Parathyroid adenoma (tissue), 2 donors: ENCODE results near the gene SELE.
"Not testable (repeated sequence)": the region's sequence is repeated elsewhere in the genome, so short reads cannot be mapped to it uniquely, and the experiment has no call there.

Experiments used
- H2AFZ ChIP-seq: fragments of 300-600 bp; sonication (generic); one replicate; pipeline ENCODE4 v1.7.0; 2017; ENCODE audit warnings: antibody characterized with exemption, mild to moderate bottlenecking
- H3K27ac ChIP-seq: fragments of 300-600 bp; sonication (generic); one replicate; pipeline ENCODE4 v1.7.0; 2017
- H3K27me3 ChIP-seq: fragments of 300-600 bp; sonication (generic); one replicate; pipeline ENCODE4 v1.7.0; 2017; ENCODE audit warnings: low read length; ENCODE audit not compliant: control insufficient read depth, insufficient read depth
- H3K36me3 ChIP-seq: fragments of 300-600 bp; sonication (generic); one replicate; pipeline ENCODE4 v1.7.0; 2017; ENCODE audit warnings: low read length; ENCODE audit not compliant: control insufficient read depth, insufficient read depth
- H3K4me1 ChIP-seq: fragments of 300-600 bp; sonication (generic); one replicate; pipeline ENCODE4 v1.7.0; 2017; ENCODE audit warnings: control low read depth
- H3K4me2 ChIP-seq: fragments of 300-600 bp; sonication (generic); one replicate; pipeline ENCODE4 v1.7.0; 2017; ENCODE audit warnings: low read length
- H3K4me3 ChIP-seq: fragments of 300-600 bp; sonication (generic); one replicate; pipeline ENCODE4 v1.7.0; 2017; ENCODE audit warnings: low read depth, low read length
- H3K79me2 ChIP-seq: fragments of 300-600 bp; sonication (generic); one replicate; pipeline ENCODE4 v1.7.0; 2017; ENCODE audit warnings: control low read depth
- H3K9ac ChIP-seq: fragments of 300-600 bp; sonication (generic); one replicate; pipeline ENCODE4 v1.7.0; 2017; ENCODE audit warnings: mild to moderate bottlenecking
- H3K9me3 ChIP-seq: fragments of 300-600 bp; sonication (generic); one replicate; pipeline ENCODE4 v1.7.0; 2017; ENCODE audit warnings: low read length; ENCODE audit not compliant: control insufficient read depth
- TF ChIP-seq, protein P1 (sequence below): fragments of 300-600 bp; sonication (generic); IDR thresholded peaks from one replicate; pipeline ENCODE4 v1.7.0; 2017; ENCODE audit warnings: antibody characterized with exemption, mild to moderate bottlenecking
- donor health status: primary hyperparathyroidism.

The SELE gene

GRCh38 chr1:169726851-169727250, 7.0 kb downstream of the SELE start:
- Histone ChIP-seq H3K27ac (no peak overlapping the region), H3K79me2 (no peaks in the 10 kb centered on the region), H3K4me1 (peaks cover 23% of the 10 kb centered on the region), H3K36me3 (no peaks in the 10 kb centered on the region), H3K27me3 (no peaks in the 10 kb centered on the region), H3K9ac (no peak overlapping the region), H2AFZ (no peak overlapping the region), H3K4me2 (no peak overlapping the region), H3K4me3 (no peak overlapping the region), H3K9me3 (no peaks in the 10 kb centered on the region)
- TF ChIP-seq, protein P1, sequence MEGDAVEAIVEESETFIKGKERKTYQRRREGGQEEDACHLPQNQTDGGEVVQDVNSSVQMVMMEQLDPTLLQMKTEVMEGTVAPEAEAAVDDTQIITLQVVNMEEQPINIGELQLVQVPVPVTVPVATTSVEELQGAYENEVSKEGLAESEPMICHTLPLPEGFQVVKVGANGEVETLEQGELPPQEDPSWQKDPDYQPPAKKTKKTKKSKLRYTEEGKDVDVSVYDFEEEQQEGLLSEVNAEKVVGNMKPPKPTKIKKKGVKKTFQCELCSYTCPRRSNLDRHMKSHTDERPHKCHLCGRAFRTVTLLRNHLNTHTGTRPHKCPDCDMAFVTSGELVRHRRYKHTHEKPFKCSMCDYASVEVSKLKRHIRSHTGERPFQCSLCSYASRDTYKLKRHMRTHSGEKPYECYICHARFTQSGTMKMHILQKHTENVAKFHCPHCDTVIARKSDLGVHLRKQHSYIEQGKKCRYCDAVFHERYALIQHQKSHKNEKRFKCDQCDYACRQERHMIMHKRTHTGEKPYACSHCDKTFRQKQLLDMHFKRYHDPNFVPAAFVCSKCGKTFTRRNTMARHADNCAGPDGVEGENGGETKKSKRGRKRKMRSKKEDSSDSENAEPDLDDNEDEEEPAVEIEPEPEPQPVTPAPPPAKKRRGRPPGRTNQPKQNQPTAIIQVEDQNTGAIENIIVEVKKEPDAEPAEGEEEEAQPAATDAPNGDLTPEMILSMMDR, result no peak

- Histone ChIP-seq H3K4me1 (peaks cover 15% of the 10 kb centered on the region), H3K9ac (no peak overlapping the region), H3K4me3 (no peak overlapping the region), H3K27me3 (no peaks in the 10 kb centered on the region), H3K9me3 (no peaks in the 10 kb centered on the region), H3K36me3 (no peaks in the 10 kb centered on the region), H3K27ac (no peak overlapping the region), H3K4me2 (no peak overlapping the region), H3K79me2 (no peaks in the 10 kb centered on the region), H2AFZ (no peak overlapping the region)
- TF ChIP-seq, protein P1, result no peak
Measured at GRCh38 chr1:169725930-169726329, 7.9 kb downstream of the SELE start.

DNA sequence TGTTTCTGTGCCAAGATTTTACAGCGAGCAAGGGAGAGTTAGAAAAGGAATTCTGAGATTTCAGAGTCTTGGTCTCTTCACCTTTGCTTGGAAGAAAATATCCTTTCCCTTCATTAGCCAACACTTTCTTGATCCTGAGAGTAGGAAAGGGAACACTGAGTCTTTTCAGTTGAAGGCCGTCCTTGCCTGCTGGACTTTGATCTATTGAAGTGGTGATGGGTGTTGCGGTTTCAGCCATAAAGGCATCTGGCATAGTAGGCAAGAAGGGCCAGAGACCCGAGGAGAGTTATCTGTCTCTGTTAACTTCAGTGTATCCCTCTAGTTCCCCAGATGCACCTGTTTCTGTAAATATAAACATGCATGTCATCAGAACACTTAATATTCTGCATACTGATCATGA, 9.7 kb downstream of the SELE start:
- Histone ChIP-seq H3K27ac (peak overlapping the region; percentile 77), H3K4me2 (no peak overlapping the region), H3K4me1 (peaks cover 10% of the 10 kb centered on the region), H3K9me3 (no peaks in the 10 kb centered on the region), H3K36me3 (no peaks in the 10 kb centered on the region), H3K9ac (no peak overlapping the region), H3K4me3 (no peak overlapping the region), H2AFZ (peak overlapping the region; percentile 72), H3K27me3 (no peaks in the 10 kb centered on the region), H3K79me2 (no peaks in the 10 kb centered on the region)
- TF ChIP-seq, protein P1, result no peak

GRCh38 chr1:169723763-169724162, 10.1 kb downstream of the SELE start:
- no peaks in the 10 kb centered on the region for H3K9me3 ChIP-seq
- peaks cover 8% of the 10 kb centered on the region for H3K4me1 ChIP-seq
- TF ChIP-seq, protein P1, result no peak
- no peaks in the 10 kb centered on the region for H3K79me2 ChIP-seq
- H3K4me2 ChIP-seq, result no peak overlapping the region
- no peak overlapping the region for H3K4me3 ChIP-seq
- H3K27me3 ChIP-seq, result no peaks in the 10 kb centered on the region
- H3K27ac ChIP-seq, result peak overlapping the region; percentile 77
- no peak overlapping the region for H3K9ac ChIP-seq
- H2AFZ ChIP-seq, result peak overlapping the region; percentile 72
- H3K36me3 ChIP-seq, result no peaks in the 10 kb centered on the region

DNA sequence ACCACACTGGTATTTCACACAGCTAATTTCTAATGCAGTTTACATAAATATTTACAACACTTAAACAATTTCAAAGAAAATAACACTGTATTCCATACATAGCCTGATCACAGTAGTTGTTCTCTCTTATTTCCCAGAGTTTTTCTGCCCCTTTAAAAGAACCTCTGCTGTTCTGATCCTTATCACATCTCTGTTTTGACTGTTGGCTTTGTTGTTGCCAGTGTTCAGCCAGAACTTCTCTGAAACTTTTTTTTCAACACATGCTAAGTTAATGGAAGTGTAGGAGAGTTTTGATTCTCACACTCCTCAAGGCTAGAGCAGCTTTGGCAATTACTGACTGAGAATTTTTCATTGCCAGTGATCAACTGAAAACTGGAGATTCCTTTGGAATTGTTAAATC, 11.1 kb downstream of the SELE start:
- peak overlapping the region; percentile 42 for H3K4me2 ChIP-seq
- H2AFZ ChIP-seq, result peak overlapping the region; percentile 46
- H3K9me3 ChIP-seq, result no peaks in the 10 kb centered on the region
- H3K27ac ChIP-seq, result peak overlapping the region; percentile 77
- no peaks in the 10 kb centered on the region for H3K79me2 ChIP-seq
- TF ChIP-seq, protein P1, result no peak
- no peaks in the 10 kb centered on the region for H3K4me1 ChIP-seq
- H3K36me3 ChIP-seq, result no peaks in the 10 kb centered on the region
- H3K9ac ChIP-seq, result no peak overlapping the region
- H3K4me3 ChIP-seq, result peak overlapping the region; percentile 30
- H3K27me3 ChIP-seq, result no peaks in the 10 kb centered on the region

DNA sequence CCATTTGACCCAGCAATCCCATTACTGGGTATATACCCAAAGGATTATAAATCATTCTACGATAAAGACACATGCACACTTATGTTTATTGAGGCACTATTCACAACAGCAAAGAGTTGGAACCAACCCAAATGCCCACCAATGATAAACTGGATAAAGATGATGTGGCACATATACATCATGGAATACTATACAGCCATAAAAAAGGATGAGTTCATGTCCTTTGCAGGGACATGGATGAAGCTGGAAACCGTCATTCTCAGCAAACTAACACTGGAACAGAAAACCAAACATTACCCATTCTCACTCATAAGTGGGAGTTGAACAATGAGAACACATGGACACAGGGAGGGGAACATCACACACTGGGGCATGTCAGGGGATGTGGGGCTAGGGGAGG, 18.8 kb downstream of the SELE start:
- not testable (repeated sequence) for H3K27ac ChIP-seq, H3K27me3 ChIP-seq, H3K79me2 ChIP-seq, H3K4me2 ChIP-seq, H3K9me3 ChIP-seq, H3K9ac ChIP-seq, H3K4me1 ChIP-seq, H3K4me3 ChIP-seq, H2AFZ ChIP-seq, H3K36me3 ChIP-seq

GRCh38 chr1:169713090-169713489, 20.8 kb downstream of the SELE start:
- not testable (repeated sequence) for H3K4me1 ChIP-seq, H3K36me3 ChIP-seq, H3K9ac ChIP-seq, H3K4me2 ChIP-seq, H3K9me3 ChIP-seq, H3K4me3 ChIP-seq, H3K27me3 ChIP-seq, H3K79me2 ChIP-seq, H2AFZ ChIP-seq, H3K27ac ChIP-seq
